GM12892 (cell line): ENCODE measurements around the gene CMKLR1.

ENCODE experiments used
- DNase-seq: peaks from one replicate; pipeline ENCODE4 v3.0.0; 2011; ENCODE audit not compliant: insufficient read length
- FAIRE-seq: peaks from 2 replicates; lab custom pipeline; 2011; peaks lifted over from hg19 to GRCh38; lab: Jason Lieb, UNC
- POLR2A ChIP-seq: IDR thresholded peaks from 2 replicates; pipeline ENCODE4 v1.6.1; 2011; ENCODE audit warnings: low read depth, low read length, control low read depth
- POLR2AphosphoS5 ChIP-seq: IDR thresholded peaks from 2 replicates; pipeline ENCODE4 v1.6.1; 2011; ENCODE audit warnings: low read depth, low read length, control low read depth
- TAF1 ChIP-seq: IDR thresholded peaks from 2 replicates; pipeline ENCODE4 v1.6.1; 2011; ENCODE audit warnings: low read depth, mild to moderate bottlenecking, control low read depth, low read length, borderline replicate concordance

The CMKLR1 gene

GRCh38 chr12:108302403-108303311, 36.5 kb downstream of the CMKLR1 start:
- no peak for DNase-seq
- FAIRE-seq = peak; percentile 30
- TF ChIP-seq TAF1 = no peak

GRCh38 chr12:108302016-108302402, 37.1 kb downstream of the CMKLR1 start:
- DNase-seq = no peak
- TF ChIP-seq POLR2A (no peak), POLR2AphosphoS5 (no peak), TAF1 (no peak)
- FAIRE-seq = no peak

- FAIRE-seq (no peak), DNase-seq (no peak)
- TF ChIP-seq POLR2AphosphoS5 = no peak
- no peak for TF ChIP-seq POLR2A
- TF ChIP-seq TAF1 = no peak
Measured at GRCh38 chr12:108301346-108301745, 37.8 kb downstream of the CMKLR1 start.

GRCh38 chr12:108299980-108300696, 39.0 kb downstream of the CMKLR1 start:
- no peak for TF ChIP-seq POLR2AphosphoS5
- no peak for TF ChIP-seq POLR2A
- TF ChIP-seq TAF1 = no peak
- DNase-seq (no peak), FAIRE-seq (peak; percentile 27)

- DNase-seq (no peak), FAIRE-seq (no peak)
- TF ChIP-seq TAF1 = no peak
- TF ChIP-seq POLR2A = no peak
- no peak for TF ChIP-seq POLR2AphosphoS5
Measured at GRCh38 chr12:108299516-108299915, 39.6 kb downstream of the CMKLR1 start.

GRCh38 chr12:108298761-108299275, 40.3 kb downstream of the CMKLR1 start:
- FAIRE-seq (no peak), DNase-seq (no peak)
- TF ChIP-seq POLR2AphosphoS5 (no peak), TAF1 (no peak), POLR2A (no peak)

GRCh38 chr12:108297895-108298760, 41.0 kb downstream of the CMKLR1 start:
- peak; percentile 92 for FAIRE-seq
- TF ChIP-seq POLR2A = no peak
- TF ChIP-seq TAF1 = no peak
- no peak for TF ChIP-seq POLR2AphosphoS5
- DNase-seq = no peak

GRCh38 chr12:108297424-108297823, 41.7 kb downstream of the CMKLR1 start:
- TF ChIP-seq POLR2A (no peak), POLR2AphosphoS5 (no peak), TAF1 (no peak)
- DNase-seq (no peak), FAIRE-seq (peak; percentile 24)

- DNase-seq (no peak), FAIRE-seq (no peak)
- TF ChIP-seq POLR2A = no peak
- no peak for TF ChIP-seq TAF1
- no peak for TF ChIP-seq POLR2AphosphoS5
Measured at GRCh38 chr12:108296945-108297344, 42.2 kb downstream of the CMKLR1 start.

GRCh38 chr12:108295641-108296040, 43.5 kb downstream of the CMKLR1 start:
- TF ChIP-seq POLR2A (no peak), POLR2AphosphoS5 (no peak), TAF1 (no peak)
- DNase-seq (no peak), FAIRE-seq (no peak)
